Hepatic stellate cell (primary cell): ENCODE measurements around the gene PKIG.

Source experiments
- DNase-seq: peaks from one replicate; pipeline ENCODE4 v3.0.0; 2011; ENCODE audit warnings: low spot score

PKIG gene

GRCh38 chr20:44620030-44620429 is 37.7 kb downstream of the PKIG start:
- DNase-seq = no peak

- DNase-seq = no peak
Measured at GRCh38 chr20:44621325-44621724, 38.9 kb downstream of the PKIG start.

- no peak for DNase-seq
Measured at GRCh38 chr20:44621939-44622338, 39.6 kb downstream of the PKIG start.

GRCh38 chr20:44622501-44623270 is 40.3 kb downstream of the PKIG start:
- DNase-seq = no peak

- DNase-seq = no peak
Measured at GRCh38 chr20:44624152-44624551, 41.8 kb downstream of the PKIG start.

GRCh38 chr20:44624743-44625271 is 42.4 kb downstream of the PKIG start:
- DNase-seq = no peak

- DNase-seq = no peak
Measured at GRCh38 chr20:44625361-44625760, 43.0 kb downstream of the PKIG start.

GRCh38 chr20:44626278-44626677 is 43.9 kb downstream of the PKIG start:
- DNase-seq = no peak

GRCh38 chr20:44627364-44628010 is 45.1 kb downstream of the PKIG start:
- DNase-seq = no peak

GRCh38 chr20:44629017-44629385 is 46.6 kb downstream of the PKIG start:
- no peak for DNase-seq

- no peak for DNase-seq
Measured at GRCh38 chr20:44629542-44629941, 47.2 kb downstream of the PKIG start.

GRCh38 chr20:44630297-44630696 is 47.9 kb downstream of the PKIG start:
- DNase-seq = no peak

- DNase-seq = no peak
Measured at GRCh38 chr20:44632103-44632752, 49.8 kb downstream of the PKIG start.

GRCh38 chr20:44633187-44633810 is 50.9 kb downstream of the PKIG start:
- no peak for DNase-seq

- no peak for DNase-seq
Measured at GRCh38 chr20:44633872-44634600, 51.7 kb downstream of the PKIG start.

GRCh38 chr20:44635877-44636276 is 53.5 kb downstream of the PKIG start:
- no peak for DNase-seq

- no peak for DNase-seq
Measured at GRCh38 chr20:44637042-44637441, 54.7 kb downstream of the PKIG start.

GRCh38 chr20:44637522-44638372 is 55.4 kb downstream of the PKIG start:
- no peak for DNase-seq

- no peak for DNase-seq
Measured at GRCh38 chr20:44640522-44640921, 58.1 kb downstream of the PKIG start.

- no peak for DNase-seq
Measured at GRCh38 chr20:44641325-44641724, 58.9 kb downstream of the PKIG start.
